ENCODE measurements around the gene SH3GL1.

DNA sequence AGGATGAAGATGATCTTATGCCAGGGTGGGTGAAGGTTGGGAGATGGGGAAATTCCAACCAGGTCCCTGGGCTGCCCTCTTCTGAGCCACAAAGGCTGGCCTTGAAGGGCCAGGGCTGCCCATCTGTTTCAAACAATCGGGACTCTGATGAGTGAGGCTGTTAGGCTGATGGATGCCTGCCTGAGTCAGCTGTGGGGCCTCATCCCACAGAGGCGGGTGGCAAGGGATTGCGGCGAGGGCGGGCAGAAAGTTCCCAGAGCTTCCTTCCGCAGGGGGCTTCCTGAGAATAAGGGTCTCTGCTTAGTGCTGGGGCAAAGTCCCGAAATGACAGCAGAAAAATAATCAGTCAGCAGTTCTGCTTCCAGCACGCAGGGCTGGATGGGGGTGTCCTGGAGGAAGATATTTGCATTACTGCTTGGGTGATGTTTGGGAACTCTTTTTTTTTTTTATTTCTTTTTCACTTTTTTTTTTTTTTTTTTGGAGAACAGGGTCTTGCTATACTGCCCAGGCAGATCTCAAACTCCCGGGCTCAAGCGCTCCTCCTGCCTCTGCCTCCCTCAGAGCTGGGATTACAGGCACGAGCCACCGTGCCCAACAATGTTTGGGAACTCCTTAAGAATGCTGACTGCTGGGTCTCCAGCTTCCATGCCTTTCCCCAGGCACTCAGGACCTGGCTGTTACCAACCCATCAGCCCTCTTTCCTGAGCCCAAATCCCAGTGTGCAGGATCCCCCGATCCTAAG is 14.1 kb downstream of the SH3GL1 start:
- TF ChIP-seq CTCF (IDR thresholded peaks at IDR 0.05) (no peak), POLR2AphosphoS5 (IDR thresholded peaks at IDR 0.05; ENCODE audit: insufficient read depth in 1 of 2, low read depth in 1 of 2) (no peak)
